Measurements from ENCODE around the gene TTC4. TPM values are rescaled to one million over a fixed set of nuclear protein-coding genes. Genes with fewer than 3 reads are reported as not detected.
A peak's percentile ranks its signal among the peaks of the same experiment; 100 is the strongest.

TTC4 gene
- total RNA-seq, 4 donors from 2014 or later: 16.7 to 59.9 (median 18.2) TPM

DNA sequence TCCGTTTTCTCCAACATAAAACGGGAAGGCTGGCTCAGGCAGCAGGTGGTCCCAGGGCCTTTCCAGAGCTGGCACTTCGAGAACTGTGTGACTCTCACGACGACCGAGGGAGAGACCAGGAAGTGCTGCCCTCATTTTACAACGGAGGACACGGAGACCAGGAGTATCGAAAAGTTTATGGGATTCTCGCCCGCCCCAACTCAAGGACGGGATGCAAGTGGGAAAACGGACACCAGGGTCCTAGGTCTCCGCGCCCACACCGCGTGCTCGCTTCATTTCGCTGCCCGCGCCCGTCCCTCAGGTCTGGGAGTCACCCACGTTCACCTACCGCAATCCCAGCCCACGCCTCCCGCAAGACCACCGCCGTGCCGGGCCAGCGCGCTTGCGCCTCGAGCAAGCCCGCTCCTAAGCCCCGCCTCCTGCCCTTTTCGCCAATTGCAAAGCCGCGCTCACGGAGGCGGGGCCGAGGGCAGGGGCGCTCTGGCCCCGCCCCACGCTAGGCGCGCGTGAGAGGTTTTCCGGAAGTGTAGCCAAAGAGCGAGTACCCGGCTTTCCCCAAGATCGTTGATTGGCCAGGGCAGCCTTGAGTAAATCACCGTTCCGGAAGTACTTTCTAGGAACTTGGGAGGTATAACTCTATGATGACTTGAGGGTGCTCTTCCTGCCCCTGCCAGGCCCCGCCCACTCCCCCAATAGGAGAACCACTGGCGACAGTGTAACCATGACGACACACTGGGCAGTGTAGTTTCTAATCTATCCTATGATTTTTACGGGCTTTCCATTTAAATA lies 48.7 kb downstream of the TTC4 start, which contains the start of gene PARS2:
Gene PARS2, minus strand, starts transcription at position 391 of the 789 bp plus-strand sequence. CDS start 5,362 bp downstream, outside the sequence.
- DNase-seq (ENCODE audit: low spot score in 2 of 2): peak; percentile 96 to 97
- Histone ChIP-seq H3K27ac (peak within 1 kb of the TSS; percentile 76), H3K27me3 (no peaks in the 10 kb centered on the region), H3K36me3 (no peaks in the 10 kb centered on the region), H3K4me1 (peaks cover 17% of the 10 kb centered on the region), H3K4me3 (peak within 1 kb of the TSS; percentile 81), H3K9me3 (no peaks in the 10 kb centered on the region)
- TF ChIP-seq POLR2A (IDR thresholded peaks at IDR 0.05) (peak in 1 of 2 donors; percentile 50), EP300 (IDR thresholded peaks at IDR 0.05) (no peak), POLR2AphosphoS5 (IDR thresholded peaks at IDR 0.05) (peak in 2 of 3 donors; percentile 3 to 75)
- TF ChIP-seq, protein P1, sequence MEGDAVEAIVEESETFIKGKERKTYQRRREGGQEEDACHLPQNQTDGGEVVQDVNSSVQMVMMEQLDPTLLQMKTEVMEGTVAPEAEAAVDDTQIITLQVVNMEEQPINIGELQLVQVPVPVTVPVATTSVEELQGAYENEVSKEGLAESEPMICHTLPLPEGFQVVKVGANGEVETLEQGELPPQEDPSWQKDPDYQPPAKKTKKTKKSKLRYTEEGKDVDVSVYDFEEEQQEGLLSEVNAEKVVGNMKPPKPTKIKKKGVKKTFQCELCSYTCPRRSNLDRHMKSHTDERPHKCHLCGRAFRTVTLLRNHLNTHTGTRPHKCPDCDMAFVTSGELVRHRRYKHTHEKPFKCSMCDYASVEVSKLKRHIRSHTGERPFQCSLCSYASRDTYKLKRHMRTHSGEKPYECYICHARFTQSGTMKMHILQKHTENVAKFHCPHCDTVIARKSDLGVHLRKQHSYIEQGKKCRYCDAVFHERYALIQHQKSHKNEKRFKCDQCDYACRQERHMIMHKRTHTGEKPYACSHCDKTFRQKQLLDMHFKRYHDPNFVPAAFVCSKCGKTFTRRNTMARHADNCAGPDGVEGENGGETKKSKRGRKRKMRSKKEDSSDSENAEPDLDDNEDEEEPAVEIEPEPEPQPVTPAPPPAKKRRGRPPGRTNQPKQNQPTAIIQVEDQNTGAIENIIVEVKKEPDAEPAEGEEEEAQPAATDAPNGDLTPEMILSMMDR (IDR thresholded peaks at IDR 0.05): no peak
- under 1% methylated on average over 30 of the region's 57 CpGs for WGBS

DNA sequence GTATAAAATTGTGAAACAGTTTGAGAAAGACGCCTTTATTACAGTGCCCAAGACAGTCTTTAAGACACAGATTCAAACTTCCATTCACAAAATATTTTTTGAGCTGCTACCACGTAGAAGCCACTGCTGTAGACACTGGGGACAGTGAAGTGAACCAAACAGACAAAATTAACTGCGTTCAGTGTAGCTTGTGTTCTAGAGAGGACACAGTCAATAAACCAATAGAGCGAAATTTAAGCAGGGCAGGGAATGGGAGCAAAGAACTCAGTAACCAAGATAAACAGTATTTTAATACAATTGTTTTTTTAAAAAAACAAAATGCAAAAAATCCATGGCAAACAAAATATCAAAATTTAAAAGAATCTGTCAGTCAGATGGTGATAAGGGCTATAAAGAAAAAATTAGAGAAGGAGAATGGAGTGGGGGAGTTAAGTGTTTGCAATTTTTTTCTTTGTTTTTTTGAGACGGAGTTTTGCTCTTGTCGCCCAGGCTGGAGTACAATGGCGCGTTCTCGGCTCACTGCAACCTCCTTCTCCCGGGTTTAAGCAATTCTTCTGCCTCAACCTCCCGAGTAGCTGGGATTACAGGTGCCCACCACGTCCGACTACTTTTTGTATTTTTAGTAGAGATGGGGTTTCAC lies 49.4 kb downstream of the TTC4 start:
- no peak overlapping the region for H3K27ac ChIP-seq
- TF ChIP-seq, protein P1 (IDR thresholded peaks at IDR 0.05): no peak
- TF ChIP-seq POLR2AphosphoS5 (IDR thresholded peaks at IDR 0.05) (no peak), EP300 (IDR thresholded peaks at IDR 0.05) (no peak), POLR2A (IDR thresholded peaks at IDR 0.05) (no peak)
- peak overlapping the region; percentile 81 for H3K4me3 ChIP-seq
- H3K9me3 ChIP-seq: no peaks in the 10 kb centered on the region
- H3K4me1 ChIP-seq: peaks cover 17% of the 10 kb centered on the region
- no peak for DNase-seq (ENCODE audit: low spot score in 2 of 2)
- no peaks in the 10 kb centered on the region for H3K27me3 ChIP-seq
- WGBS: 64% methylated on average over 13 of the region's 13 CpGs
- no peaks in the 10 kb centered on the region for H3K36me3 ChIP-seq

DNA sequence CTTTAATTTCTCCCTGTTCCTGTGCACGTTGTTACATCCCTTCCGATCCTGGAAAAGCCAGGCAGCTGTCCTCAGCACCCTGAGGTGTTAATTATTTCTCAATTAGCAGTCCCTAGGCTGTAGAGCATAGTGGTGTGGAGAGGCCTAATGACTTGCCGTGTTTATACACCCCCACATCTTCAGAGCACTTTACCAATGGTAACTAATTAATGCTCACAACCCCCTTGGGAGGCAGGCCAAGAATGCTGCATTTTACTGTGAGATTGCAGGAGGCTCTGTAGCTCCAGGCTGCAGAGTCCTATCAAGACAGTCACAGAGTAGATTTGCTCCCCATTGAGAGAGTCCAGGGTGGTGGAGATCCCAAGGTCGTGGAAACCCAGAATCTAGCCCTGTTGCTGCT lies 51.1 kb downstream of the TTC4 start:
- Histone ChIP-seq H3K27me3 (no peaks in the 10 kb centered on the region), H3K36me3 (no peaks in the 10 kb centered on the region), H3K4me1 (peaks cover 17% of the 10 kb centered on the region), H3K9me3 (no peaks in the 10 kb centered on the region), H3K27ac (no peak overlapping the region), H3K4me3 (no peak overlapping the region)
- no peak for DNase-seq (ENCODE audit: low spot score in 2 of 2)
- TF ChIP-seq POLR2AphosphoS5 (IDR thresholded peaks at IDR 0.05): no peak
- no peak for TF ChIP-seq EP300 (IDR thresholded peaks at IDR 0.05)
- TF ChIP-seq, protein P1 (IDR thresholded peaks at IDR 0.05): no peak
- no peak for TF ChIP-seq POLR2A (IDR thresholded peaks at IDR 0.05)
- WGBS: 42% methylated on average over 4 of the region's 4 CpGs

DNA sequence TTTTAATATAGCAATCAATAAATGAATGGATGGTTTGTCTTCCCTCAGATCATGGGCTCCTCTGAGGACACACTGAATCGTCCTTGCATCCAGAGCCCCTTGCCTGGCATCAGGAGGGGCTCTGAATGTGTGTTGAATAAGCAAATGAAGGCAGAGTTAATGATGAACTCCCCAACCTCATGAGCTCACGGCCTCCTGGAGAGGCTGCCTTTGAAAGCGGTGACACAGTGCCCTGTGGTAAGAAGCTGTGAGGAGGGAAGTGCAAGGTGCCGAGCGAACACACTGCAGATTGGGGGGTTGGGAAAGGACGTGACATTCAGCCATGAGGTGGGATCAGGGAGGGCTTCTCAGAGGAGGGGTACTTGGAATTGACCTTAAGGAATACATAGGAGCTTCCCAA lies 51.9 kb downstream of the TTC4 start:
- no peak overlapping the region for H3K27ac ChIP-seq
- WGBS: 70% methylated on average over 6 of the region's 6 CpGs
- peaks cover 17% of the 10 kb centered on the region for H3K4me1 ChIP-seq
- no peaks in the 10 kb centered on the region for H3K27me3 ChIP-seq
- TF ChIP-seq EP300 (IDR thresholded peaks at IDR 0.05): no peak
- no peak for TF ChIP-seq POLR2A (IDR thresholded peaks at IDR 0.05)
- no peak for TF ChIP-seq POLR2AphosphoS5 (IDR thresholded peaks at IDR 0.05)
- TF ChIP-seq, protein P1 (IDR thresholded peaks at IDR 0.05): no peak
- no peaks in the 10 kb centered on the region for H3K9me3 ChIP-seq
- DNase-seq (ENCODE audit: low spot score in 2 of 2): no peak
- H3K36me3 ChIP-seq: no peaks in the 10 kb centered on the region
- H3K4me3 ChIP-seq: no peak overlapping the region

DNA sequence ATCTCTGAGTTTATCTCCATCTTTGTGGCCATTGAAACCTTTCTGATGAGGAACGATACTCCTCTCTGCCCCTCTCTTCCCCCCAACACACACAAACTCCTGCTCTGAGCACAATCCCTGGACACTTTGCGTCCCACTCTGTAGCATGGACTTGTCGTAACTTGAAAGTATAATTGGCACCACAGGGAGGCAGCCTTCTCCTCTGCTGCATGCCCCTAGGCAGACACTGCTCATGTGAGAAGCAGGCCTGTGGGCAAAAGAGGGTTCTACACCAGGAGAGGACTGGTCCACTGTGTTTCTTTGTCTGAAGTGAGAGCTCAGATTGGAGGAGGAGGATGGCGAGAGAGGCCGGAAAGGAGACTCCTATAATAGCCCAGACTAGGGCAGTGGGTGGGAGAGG lies 52.4 kb downstream of the TTC4 start:
- no peaks in the 10 kb centered on the region for H3K27me3 ChIP-seq
- H3K27ac ChIP-seq: no peak overlapping the region
- H3K4me3 ChIP-seq: no peak overlapping the region
- 74% methylated on average over 5 of the region's 5 CpGs for WGBS
- TF ChIP-seq POLR2AphosphoS5 (IDR thresholded peaks at IDR 0.05) (no peak), POLR2A (IDR thresholded peaks at IDR 0.05) (no peak)
- no peak for DNase-seq (ENCODE audit: low spot score in 2 of 2)
- no peaks in the 10 kb centered on the region for H3K36me3 ChIP-seq
- no peaks in the 10 kb centered on the region for H3K9me3 ChIP-seq
- H3K4me1 ChIP-seq: peaks cover 13% of the 10 kb centered on the region

All from suprapubic skin (tissue), 4 donors.